DOHH2 (cell line): ENCODE data around the gene TAF3.

Experiments used
- EZH2phosphoT487 ChIP-seq: fragments of 200-600 bp; sonication (generic); IDR thresholded peaks from 2 replicates; pipeline ENCODE4 v1.6.1; 2017; ENCODE audit warnings: borderline replicate concordance, mild to moderate bottlenecking, antibody characterized with exemption, low read length, moderate library complexity, mixed read lengths
- TF ChIP-seq, protein P1 (sequence below): fragments of 200-600 bp; sonication (generic); IDR thresholded peaks from one replicate; pipeline ENCODE4 v1.5.1; 2014; ENCODE audit warnings: antibody characterized with exemption, mild to moderate bottlenecking, low read depth, low read length; ENCODE audit not compliant: poor library complexity, severe bottlenecking

DNA sequence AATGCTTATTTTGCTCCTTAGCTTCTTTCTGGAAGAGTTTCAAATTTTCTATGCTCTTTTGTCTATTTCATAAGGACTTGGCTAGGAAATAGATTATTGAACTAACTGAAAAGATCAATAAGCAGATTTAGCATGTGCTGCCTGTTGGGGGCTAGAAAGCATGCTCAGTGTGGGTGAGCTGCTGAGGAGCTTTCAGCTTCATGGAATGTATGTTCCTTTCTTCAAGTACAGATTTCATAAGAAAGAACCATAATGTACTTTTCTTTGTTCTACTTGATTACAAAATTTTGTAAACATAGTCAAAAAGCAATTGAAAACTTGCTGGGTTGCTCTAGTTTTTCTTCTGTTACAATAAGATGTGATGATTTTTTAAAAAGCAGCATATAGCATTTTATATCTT is 73.8 kb downstream of the TAF3 start:
- TF ChIP-seq, protein P1, sequence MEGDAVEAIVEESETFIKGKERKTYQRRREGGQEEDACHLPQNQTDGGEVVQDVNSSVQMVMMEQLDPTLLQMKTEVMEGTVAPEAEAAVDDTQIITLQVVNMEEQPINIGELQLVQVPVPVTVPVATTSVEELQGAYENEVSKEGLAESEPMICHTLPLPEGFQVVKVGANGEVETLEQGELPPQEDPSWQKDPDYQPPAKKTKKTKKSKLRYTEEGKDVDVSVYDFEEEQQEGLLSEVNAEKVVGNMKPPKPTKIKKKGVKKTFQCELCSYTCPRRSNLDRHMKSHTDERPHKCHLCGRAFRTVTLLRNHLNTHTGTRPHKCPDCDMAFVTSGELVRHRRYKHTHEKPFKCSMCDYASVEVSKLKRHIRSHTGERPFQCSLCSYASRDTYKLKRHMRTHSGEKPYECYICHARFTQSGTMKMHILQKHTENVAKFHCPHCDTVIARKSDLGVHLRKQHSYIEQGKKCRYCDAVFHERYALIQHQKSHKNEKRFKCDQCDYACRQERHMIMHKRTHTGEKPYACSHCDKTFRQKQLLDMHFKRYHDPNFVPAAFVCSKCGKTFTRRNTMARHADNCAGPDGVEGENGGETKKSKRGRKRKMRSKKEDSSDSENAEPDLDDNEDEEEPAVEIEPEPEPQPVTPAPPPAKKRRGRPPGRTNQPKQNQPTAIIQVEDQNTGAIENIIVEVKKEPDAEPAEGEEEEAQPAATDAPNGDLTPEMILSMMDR: no peak
- no peak for TF ChIP-seq EZH2phosphoT487
